ENCODE data around the gene DDN.

DDN gene

DNA sequence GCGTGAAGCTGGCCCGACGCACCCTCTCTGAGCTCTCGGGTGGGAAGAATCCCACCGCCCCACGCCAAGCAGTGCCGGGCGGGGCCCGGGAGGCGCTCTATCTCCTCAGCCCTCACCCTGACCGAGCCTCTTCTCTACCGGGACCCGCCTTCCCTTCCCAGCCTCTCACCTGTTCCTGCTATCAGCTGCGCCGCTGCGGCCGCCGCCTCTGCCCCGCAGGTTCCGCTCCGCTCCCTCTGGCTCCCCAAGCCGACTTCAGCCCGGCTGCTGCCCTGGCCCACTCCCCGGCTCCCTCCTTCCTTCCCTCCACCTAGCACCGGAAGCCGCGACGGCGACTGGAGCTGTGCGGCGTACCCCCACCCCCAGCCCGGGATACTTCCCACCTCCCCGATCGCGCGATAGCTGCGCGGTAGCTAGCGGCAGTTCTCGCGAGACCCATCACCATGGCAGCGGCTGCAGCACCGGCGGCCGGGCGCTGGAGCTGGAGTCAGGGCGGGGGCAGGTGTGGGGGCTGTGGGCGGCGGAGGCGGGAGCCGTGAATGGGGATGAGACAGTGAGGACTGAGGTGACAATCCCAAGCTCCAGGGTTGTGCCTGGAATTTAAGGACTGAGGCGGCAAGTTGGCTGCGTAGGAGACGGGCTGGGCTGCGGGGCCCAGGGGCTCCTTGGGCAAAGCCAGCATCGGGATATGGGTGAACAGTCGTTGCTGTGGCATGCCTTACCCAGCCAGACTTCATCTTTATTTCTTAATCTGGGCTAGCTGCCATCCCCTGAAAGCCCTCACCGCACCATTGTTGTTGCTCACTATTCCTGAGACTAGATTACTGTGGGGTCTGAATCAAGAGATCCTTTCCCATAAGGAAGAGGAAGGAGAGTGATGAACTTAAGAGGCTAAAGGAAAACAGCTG is 41.8 kb downstream of the DDN start, which contains the start of gene ARF3:
Gene ARF3 (minus strand): TSS at position 347 of the 908 bp plus-strand sequence. CDS start 16,392 bp downstream, outside the sequence.
- peak within 1 kb of the TSS; percentile 89 for H3K27ac ChIP-seq
- TF ChIP-seq ZFX (IDR thresholded peaks at IDR 0.05), result no peak; the same call in 1 of the 2 replicates
- TF ChIP-seq, protein P1, sequence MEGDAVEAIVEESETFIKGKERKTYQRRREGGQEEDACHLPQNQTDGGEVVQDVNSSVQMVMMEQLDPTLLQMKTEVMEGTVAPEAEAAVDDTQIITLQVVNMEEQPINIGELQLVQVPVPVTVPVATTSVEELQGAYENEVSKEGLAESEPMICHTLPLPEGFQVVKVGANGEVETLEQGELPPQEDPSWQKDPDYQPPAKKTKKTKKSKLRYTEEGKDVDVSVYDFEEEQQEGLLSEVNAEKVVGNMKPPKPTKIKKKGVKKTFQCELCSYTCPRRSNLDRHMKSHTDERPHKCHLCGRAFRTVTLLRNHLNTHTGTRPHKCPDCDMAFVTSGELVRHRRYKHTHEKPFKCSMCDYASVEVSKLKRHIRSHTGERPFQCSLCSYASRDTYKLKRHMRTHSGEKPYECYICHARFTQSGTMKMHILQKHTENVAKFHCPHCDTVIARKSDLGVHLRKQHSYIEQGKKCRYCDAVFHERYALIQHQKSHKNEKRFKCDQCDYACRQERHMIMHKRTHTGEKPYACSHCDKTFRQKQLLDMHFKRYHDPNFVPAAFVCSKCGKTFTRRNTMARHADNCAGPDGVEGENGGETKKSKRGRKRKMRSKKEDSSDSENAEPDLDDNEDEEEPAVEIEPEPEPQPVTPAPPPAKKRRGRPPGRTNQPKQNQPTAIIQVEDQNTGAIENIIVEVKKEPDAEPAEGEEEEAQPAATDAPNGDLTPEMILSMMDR (conservative IDR thresholded peaks at IDR 0.05), result no peak; the same call in 1 of the 2 replicates

DNA sequence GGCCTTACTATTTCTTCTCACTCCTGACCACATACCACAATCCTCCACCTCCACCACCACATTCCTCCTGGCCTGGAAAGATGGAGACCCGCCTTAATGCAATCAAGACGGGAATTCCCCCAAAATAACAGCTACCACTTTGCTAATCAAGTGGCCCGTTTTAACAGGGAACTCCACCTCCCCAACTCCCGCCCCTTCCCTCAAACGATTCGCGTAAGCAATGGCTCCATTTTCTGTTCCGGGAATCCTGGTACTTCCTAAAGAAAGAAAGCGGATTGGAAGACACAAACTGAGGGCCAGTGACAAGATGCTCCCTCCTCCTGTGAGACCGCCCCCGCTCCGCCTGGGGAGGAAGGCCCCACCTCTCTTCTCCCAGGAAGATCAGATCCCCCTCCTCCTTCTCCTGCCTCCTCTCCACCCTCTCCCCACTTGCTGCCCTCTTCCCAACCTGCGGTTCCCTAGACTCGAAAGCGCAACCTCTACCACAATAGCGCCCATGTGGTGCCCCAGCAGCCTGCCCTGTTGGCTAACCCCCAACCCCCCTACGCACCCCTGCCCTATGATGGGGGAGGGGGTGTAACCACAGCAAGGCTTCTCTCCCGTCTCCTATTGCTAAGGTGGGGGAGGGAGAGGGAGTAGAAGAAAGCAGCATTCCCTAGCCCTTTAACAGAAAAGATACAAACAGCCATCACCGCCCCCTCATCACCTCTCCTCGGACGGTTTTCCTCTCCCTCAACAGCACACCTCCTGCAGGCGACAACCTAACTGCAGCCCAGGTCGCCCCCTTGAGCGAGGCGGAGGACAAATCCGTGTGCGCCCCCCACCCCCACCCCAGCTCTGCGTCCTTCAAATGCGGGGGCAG is 42.7 kb downstream of the DDN start:
- no peak for TF ChIP-seq ZFX (IDR thresholded peaks at IDR 0.05)
- TF ChIP-seq, protein P1 (conservative IDR thresholded peaks at IDR 0.05), result no peak
- peak overlapping the region; percentile 89 for H3K27ac ChIP-seq

DNA sequence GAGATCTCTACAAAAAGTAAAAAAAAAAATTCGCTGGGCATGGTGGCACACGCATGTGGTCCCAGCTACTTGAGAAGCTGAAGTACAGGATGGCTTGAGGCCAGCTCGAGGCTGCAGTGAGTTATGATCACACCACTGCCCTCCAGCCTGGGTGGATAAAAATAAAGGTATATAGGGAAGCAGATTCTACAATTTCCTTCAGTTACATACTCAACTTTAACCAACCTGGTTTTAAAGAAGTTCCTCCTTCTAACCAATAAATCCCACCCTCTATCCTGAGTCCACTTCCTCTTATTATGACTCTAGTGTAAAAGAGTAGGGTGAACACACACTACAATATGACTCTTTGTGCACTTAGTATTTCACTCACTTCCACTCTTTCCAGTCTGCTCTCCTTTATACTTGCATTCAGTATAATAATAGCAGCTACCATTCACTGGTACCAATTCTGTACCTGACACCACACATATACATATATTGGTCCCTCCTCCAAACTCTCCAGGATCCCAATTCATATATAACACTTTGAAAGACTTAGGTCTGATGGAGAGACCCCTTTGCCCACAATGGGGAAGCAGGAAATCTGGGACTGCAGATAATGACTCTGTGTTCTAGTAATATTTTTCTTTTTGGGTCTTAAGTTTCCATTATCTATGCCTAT is 44.2 kb downstream of the DDN start:
- H3K27ac ChIP-seq, result no peak overlapping the region
- TF ChIP-seq, protein P1 (conservative IDR thresholded peaks at IDR 0.05), result no peak

DNA sequence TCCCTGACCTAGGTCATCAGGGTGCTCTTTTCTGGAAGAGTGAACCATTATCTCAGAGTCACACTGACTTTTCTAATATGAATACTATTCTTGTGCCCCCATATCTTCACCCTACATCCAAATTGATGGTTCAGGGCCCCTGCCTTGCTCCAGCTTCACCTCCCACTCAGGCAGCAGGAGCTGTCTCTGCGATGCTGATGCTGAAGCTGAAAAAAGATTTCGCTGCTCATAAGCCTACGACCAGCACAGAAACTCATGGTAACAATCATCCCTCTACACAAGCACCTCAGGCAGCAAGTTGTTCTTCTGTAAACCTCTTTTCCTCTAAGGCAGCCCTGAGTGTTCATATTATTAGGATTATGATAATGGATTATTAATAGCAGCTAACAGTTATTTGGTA is 45.1 kb downstream of the DDN start:
- H3K27ac ChIP-seq, result no peak overlapping the region
- no peak for TF ChIP-seq ZFX (IDR thresholded peaks at IDR 0.05)
- TF ChIP-seq, protein P1 (conservative IDR thresholded peaks at IDR 0.05), result no peak

DNA sequence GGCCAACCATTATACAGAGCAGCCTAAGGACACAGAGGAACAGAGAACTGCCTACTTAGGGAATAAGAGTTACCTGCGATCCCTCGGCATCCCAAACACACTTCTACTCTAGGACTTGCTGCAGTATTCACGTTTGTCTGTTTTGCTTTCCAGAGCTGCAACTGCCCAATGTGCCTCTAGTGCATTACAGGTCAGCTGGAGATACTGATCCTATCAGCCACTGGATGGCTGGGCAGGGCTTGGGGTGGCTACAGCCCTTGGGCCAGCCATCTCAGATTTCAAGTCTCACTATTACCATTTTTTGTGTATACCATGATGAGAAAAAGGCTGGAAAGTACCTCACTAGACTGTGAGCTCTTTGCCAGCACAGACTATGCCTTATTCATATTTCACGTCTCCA is 46.5 kb downstream of the DDN start:
- H3K27ac ChIP-seq, result no peak overlapping the region
- TF ChIP-seq ZFX (IDR thresholded peaks at IDR 0.05), result no peak
- TF ChIP-seq, protein P1 (conservative IDR thresholded peaks at IDR 0.05), result no peak

DNA sequence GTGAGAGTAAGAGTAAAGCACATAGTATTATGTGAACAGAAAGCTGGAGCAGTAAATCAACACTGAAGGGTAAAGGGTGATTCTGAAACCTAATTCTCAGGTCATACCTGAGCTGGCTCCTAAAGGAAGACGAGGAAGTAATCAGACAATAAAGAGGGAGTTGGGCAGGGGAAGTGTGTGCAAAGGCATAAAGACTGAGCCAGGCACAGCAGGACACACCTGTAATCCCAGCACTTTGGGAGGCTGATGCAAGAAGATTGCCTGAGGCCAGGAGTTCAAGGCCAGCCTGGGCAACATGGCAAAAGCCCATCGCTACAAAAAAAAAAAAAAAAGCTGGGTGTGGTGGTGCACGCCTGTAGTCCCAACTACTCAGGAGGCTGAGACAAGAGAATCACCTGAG is 51.4 kb downstream of the DDN start:
- H3K27ac ChIP-seq, result no peak overlapping the region
- TF ChIP-seq, protein P1 (conservative IDR thresholded peaks at IDR 0.05), result no peak
- no peak for TF ChIP-seq ZFX (IDR thresholded peaks at IDR 0.05)
